NK-92 (cell line): ENCODE results near the gene SKOR1.

Experiments
- DNase-seq: peaks from one replicate; lab custom pipeline; 2025; ENCODE audit not compliant: unreplicated experiment; lab: John Stamatoyannopoulos, UW

Gene SKOR1, protein sequence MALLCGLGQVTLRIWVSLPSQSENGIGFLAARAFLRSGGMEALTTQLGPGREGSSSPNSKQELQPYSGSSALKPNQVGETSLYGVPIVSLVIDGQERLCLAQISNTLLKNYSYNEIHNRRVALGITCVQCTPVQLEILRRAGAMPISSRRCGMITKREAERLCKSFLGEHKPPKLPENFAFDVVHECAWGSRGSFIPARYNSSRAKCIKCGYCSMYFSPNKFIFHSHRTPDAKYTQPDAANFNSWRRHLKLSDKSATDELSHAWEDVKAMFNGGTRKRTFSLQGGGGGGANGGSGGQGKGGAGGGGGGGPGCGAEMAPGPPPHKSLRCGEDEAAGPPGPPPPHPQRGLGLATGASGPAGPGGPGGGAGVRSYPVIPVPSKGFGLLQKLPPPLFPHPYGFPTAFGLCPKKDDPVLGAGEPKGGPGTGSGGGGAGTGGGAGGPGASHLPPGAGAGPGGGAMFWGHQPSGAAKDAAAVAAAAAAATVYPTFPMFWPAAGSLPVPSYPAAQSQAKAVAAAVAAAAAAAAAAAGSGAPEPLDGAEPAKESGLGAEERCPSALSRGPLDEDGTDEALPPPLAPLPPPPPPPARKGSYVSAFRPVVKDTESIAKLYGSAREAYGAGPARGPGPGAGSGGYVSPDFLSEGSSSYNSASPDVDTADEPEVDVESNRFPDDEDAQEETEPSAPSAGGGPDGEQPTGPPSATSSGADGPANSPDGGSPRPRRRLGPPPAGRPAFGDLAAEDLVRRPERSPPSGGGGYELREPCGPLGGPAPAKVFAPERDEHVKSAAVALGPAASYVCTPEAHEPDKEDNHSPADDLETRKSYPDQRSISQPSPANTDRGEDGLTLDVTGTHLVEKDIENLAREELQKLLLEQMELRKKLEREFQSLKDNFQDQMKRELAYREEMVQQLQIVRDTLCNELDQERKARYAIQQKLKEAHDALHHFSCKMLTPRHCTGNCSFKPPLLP

GRCh38 chr15:67824976-67825880 is at the start of gene SKOR1:
TSS of gene SKOR1 (plus strand) at chr15:67825509. CDS start at chr15:67825603, 94 bp downstream.
- DNase-seq: no peak

DNA sequence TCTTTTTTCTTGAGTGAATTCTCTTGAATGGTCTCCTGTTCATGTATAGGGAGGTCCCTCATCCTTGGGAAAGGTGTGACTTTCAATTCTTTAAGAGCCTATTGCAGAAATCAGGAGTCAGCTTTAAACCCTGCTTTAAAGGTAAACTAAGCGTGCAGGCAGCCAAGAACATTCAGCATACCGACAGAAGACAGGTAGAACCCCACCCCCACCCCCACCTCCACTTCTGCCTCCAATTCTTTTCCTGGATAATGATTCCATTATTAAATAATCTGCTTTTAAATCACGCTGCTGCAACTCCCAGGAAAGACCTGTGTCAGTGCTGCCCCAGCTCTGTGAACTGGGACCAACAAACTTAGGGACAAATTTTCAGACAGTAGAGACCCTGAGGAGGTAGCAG is 49.3 kb upstream of the SKOR1 start:
- DNase-seq: no peak

DNA sequence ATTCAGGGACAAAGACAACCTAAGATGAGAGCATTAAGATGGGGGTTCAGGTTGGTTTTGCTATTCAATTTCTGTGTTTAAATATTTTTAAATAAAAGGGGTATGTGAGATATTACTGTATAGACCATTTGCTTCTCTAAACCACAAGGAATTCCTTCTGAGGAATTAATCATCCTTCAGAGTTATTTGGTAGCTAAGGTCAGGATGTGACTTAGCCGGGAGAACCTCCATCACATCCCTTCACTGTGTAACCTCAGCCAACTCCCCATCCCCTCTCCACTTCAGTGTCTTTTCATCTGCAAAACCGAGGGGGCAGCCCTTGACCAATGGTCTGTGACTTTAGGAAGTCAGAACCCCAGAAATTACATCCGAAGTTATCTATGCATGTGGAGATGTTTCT is 48.7 kb upstream of the SKOR1 start:
- no peak for DNase-seq

- no peak for DNase-seq
These were observed 48.2 kb upstream of the SKOR1 start for GRCh38 chr15:67777071-67777470.

DNA sequence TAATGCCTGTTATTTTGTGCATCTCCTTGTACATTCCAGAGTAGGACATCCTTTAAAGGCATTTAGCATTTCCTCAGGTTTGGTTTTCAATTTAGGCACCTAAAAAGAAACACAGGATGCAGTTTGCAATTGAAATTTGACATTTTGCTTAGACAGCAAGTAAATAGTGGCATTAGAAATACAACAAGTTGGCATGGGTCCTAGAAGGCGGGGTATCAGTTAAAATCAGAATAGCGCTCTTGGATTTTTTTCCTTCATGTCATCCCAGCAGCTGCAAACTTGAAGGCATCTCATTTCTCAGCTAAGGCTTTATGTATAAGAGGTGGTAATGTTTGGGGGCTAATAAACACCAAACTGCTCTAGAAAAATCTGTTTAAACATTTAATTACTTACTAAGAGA is 47.5 kb upstream of the SKOR1 start:
- no peak for DNase-seq

GRCh38 chr15:67778968-67779548 is 46.3 kb upstream of the SKOR1 start:
- no peak for DNase-seq

GRCh38 chr15:67779549-67780111 is 45.7 kb upstream of the SKOR1 start:
- DNase-seq: no peak

DNA sequence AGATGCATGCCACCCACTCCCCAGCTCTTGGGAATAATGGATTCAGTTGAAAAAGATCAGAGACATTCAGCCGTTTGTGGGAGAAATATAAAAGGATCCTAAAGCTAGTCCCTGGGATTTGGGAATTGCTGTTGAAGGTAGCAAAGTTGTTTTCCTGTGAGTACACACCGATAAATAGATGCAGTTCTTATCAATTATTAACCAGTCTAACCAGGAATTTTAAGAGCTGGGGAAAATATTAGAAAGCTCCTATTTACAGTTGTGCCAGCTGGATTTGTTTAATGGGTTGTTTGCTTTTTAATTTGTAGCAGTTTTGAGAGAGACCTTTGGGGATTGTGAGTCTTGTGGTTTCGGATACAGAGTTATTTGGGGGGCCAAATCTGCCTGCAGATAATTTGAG is 44.2 kb upstream of the SKOR1 start:
- no peak for DNase-seq

GRCh38 chr15:67781907-67782690 is 43.2 kb upstream of the SKOR1 start:
- DNase-seq: no peak

DNA sequence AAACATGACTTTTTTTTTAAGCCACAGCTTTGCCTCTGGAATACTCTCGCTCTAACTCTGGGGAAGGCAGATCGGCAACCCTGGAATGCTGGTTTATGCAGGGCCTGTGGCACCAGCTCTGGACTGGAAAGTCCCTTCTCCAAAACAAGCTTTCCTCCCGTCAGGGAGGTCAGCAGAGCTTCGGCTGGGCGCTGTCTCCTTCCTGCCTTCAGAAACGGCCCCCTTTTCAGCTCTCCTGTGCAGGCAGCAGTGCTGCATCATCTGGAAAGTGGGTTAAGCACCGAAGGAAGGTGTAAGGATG is 42.7 kb upstream of the SKOR1 start:
- DNase-seq: no peak

- DNase-seq: no peak
These were observed 42.0 kb upstream of the SKOR1 start for GRCh38 chr15:67783303-67783702.

DNA sequence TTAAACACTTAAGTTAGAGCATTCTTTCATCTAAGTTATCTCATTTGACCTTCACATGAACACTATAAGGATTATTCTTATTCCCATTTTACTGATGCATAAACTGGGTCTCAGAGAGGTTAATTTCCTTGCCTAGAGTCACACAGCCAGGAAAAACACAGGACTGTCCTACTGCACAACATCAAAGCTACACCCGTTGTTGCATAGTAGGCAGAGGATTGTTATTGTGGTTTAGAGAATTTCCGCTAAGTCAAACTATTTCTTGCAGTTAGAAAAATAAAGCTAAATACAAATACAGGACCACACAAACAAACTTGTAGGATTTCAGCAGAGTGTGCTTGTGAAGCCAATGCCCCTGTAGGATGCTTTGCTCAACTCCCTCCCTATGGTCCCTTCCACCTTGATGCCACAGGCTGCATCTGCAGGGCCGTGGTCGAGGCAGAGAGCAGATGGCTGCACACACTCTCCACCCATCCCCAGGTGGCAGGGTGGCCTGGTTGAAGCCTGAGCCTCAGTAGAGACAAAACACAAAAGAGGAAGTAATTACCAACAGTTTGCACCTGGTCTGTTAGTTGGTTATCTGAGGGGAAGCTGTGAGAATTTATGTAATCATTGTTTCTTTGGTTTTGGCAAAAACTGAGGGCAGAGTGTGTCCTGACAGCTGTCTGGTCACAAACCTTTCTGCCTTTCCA is 41.1 kb upstream of the SKOR1 start:
- DNase-seq: no peak

DNA sequence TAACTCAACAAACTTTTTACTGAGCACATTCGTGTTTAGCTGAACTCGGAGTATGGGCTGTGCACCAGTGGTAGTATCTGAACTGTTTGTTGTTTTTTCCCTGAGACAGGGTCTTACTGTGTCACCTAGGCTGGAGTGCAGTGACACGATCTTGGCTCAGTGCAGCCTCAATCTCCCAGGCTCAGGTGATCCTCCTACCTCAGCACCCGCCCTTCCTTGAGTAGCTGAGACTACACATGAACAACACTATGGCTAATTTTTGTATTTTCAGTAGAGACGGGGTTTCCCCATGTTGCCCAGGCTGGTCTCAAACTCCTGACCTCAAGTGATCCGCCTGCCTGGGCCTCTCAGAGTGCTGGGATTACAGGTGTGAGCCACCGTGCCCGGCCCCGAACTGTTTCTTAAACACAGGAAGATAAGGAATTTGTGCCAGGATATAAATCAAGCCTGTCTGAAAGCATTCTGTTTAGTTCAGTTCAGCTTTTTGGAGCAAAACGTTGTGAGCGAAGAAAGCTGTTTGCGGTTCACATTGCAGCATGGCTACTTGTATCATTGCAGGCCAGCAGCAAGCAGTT is 40.4 kb upstream of the SKOR1 start:
- DNase-seq: no peak

DNA sequence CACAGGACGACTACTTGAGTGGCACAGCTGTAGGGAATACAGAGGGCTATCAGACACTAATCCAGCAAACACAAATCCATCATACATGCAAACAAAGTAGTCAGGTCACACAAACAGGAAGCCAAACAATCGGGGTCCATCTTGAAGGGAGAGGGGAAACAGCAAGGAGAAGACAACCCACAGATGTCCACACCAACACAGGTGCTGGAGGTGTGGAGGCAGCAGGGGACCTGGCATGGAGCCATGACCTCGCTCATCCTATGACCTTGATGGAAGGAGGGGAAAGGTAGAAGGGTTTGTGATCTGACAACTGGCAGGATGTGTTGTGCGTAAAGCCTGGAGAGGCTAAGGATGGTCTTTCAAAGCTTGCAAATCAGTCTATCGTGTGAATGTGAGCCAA is 39.9 kb upstream of the SKOR1 start:
- DNase-seq: no peak

- no peak for DNase-seq
These were observed 38.7 kb upstream of the SKOR1 start for GRCh38 chr15:67786646-67787045.

- DNase-seq: no peak
These were observed 36.3 kb upstream of the SKOR1 start for GRCh38 chr15:67788986-67789385.

DNA sequence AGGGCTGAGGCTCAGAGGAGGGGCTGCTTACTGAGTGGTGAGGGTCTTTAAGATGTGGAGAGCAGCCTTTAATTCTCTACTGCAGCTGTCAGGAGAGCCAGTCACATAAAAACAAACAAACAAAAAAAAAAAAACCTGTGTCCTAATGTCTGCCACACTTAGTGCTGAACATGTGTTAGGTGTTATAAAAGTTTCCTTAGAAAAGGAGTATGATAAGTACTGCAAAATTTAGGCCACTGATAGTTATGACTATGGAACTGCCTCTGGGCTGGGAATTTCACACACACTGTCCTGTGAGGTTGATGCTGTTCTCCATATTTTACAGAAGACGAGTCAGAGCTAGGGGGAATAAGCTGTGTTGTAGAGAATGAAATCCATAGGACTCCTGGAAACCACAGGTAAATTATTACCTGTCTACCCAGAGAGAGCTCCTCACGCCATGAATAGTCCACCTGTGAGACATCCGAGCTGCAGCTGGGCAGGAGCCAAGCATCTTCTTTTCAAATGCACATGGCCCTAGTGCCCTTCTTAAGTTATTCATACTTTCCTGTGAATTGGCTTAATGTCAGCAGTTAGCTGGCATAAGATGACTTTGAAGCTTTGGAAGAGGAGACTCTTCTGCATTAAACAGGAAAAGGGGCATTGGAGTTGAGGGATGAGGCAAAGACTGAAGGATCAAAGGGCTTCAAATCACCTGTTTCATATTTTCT is 34.5 kb upstream of the SKOR1 start:
- no peak for DNase-seq

GRCh38 chr15:67792250-67792942 is 32.9 kb upstream of the SKOR1 start:
- DNase-seq: no peak
